ENCODE measurements around the gene CNPPD1.

CNPPD1 gene

DNA sequence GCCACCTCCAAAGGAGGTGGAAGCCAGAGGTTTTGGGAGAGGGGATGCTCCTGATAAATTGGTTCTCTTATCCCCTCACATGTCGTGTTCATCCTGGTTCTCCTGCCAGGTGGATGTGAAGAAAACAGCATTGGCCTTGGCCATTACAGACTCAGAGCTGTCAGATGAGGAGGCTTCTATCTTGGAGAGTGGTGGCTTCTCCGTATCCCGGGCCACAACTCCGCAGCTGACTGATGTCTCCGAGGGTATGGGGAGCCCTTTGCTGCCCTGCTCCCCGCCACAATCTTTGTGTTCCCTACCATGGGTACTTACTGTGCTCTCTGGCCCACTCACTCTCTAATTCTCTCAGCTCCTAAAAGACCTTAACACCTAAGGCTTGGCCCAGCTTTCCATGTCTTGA, 4.8 kb upstream of the CNPPD1 start:
- in situ Hi-C loops (cut with MboI; ENCODE audit: low sequenced_read_pairs) = no loop called here

DNA sequence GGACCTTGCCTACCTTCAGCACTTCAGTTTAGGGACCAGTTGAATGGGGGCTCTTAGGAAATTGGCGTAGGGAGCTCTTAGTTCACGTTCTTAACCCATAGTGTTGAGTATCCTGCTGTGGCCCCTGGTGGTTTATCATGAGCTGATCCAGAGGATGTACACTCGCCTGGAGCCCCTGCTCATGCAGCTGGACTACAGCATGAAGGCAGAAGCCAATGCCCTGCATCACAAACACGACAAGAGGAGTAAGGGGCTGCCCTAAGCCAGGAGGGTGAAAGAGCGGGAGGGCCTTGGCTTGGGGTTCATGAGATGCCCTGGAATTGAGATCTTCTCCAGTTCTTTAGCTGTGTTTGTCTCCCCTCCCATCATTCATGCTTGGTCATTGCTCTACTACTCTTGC, 4.2 kb upstream of the CNPPD1 start:
- in situ Hi-C loops (cut with MboI; ENCODE audit: low sequenced_read_pairs) = no loop called here

DNA sequence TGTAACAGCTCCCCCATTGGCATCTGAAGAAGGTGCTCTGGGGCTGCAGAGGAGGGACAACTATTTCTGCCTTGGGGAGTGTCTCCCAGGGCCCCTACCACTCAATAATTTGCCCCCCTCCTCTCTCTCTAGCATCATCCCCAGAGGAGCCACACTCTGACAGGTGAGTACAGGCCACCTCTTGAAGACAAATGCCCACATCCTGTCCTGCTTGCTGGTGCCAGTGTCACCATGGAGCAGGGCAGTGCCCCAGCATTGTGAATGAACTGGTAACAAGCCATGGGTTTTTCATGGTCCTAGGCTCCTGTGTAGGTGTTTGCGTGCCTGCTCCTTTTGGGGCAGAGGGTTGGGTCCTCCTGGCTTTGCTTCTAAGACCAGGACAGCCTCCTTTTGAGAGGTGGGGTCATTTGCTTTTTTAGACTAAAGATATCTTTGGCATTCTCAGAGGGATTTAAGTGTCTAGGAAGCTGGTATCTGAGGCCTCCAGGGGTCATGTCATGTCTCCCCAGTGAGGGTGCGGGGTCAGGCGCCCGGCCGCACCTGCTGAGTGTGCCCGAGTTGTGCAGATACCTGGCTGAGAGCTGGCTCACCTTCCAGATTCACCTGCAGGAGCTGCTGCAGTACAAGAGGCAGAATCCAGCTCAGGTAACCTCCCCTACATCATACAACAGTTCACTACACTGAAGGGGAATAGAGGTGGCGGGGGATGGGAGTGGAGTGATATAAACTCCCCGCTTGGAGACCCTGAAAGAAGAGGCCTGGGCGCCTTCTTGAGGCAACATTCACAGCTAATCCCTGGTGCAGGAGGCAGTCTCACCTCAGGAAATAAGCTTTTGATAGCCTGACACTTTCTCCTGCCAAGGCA, 3.1 kb upstream of the CNPPD1 start:
- in situ Hi-C loops (cut with MboI; ENCODE audit: low sequenced_read_pairs) = no loop called here

DNA sequence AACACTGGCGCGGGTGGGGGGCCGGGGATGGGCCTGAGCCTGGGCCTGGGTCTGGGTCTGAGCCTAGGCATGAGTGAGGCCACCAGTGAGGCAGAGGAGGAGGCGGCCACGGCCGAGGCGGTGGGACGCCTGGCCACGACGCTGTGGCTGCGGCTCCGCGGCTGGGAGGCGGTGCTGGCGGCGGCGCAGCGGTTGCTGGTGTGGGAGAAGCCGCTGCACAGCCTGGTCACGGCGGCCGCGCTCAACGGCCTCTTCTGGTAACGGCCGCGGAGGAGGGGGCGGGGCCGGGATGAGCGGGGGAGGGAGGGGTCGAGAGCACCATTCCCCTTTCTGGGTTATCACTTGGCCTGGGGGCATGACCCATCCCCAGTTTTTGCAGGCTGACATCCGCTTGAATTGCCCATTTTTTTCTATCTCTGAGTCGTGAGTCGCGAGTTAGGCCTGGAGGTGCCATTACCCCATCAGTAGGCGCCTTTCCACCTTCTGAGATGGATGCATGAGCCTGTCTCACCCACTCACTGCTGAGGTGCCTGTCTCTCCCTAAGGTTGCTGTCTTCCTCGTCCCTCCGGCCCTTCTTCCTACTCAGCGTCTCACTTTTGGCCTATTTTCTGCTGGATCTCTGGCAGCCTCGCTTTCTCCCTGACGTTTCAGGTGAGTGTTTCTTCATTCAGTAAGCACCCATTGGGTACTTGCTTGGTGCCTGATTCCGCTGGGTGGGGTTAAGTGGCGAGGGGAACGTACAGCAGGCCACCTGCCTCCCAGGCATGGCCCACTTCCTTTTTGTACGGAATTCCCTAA, 1.9 kb upstream of the CNPPD1 start:
- in situ Hi-C loops (cut with MboI; ENCODE audit: low sequenced_read_pairs) = no loop called here

DNA sequence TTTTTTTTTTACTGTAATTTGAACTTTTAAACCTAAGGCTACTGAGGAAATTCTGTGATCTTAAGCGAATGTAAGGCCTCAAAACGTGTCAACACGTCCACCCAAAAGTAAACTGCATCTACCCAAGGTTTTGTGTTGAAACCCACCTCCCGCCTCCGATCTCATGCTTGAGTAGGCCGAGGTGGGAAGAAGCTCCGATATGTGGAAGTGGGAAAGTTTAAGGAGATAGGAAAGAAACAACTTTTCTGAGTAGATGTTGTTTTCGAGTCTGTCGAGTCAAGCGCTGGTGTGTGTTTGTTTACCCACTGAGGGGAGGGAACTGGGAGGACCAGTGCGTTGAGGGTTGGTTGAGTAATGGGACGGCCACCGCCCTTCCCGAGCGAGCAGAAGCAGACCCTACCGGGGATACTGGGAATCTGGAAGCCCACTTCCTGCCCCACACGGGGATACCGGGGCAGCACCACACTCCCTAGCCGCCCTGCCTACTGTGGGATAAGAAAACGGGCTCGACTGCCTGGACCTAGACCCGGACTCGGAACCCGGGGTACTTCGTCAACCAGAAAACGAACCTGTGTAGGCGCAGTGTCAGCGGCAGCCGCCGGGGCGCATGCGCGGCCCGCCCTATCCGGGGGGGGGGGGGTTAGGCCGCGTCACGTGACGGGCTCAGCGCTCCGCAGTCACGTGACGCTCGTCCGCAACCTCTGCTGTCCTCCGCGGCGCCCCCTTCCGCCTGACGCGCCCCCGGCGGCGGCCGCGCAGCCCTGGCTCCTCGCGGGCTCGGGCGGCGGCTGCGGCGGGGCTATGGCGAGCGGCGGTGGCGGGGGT, 1.0 kb upstream of the CNPPD1 start, which contains the start of gene RETREG2:
RETREG2 (plus strand) TSS at position 724 of the 825 bp plus-strand sequence; CDS start at position 802, 78 bp downstream.
- in situ Hi-C loops (cut with MboI; ENCODE audit: low sequenced_read_pairs) = no loop called here

DNA sequence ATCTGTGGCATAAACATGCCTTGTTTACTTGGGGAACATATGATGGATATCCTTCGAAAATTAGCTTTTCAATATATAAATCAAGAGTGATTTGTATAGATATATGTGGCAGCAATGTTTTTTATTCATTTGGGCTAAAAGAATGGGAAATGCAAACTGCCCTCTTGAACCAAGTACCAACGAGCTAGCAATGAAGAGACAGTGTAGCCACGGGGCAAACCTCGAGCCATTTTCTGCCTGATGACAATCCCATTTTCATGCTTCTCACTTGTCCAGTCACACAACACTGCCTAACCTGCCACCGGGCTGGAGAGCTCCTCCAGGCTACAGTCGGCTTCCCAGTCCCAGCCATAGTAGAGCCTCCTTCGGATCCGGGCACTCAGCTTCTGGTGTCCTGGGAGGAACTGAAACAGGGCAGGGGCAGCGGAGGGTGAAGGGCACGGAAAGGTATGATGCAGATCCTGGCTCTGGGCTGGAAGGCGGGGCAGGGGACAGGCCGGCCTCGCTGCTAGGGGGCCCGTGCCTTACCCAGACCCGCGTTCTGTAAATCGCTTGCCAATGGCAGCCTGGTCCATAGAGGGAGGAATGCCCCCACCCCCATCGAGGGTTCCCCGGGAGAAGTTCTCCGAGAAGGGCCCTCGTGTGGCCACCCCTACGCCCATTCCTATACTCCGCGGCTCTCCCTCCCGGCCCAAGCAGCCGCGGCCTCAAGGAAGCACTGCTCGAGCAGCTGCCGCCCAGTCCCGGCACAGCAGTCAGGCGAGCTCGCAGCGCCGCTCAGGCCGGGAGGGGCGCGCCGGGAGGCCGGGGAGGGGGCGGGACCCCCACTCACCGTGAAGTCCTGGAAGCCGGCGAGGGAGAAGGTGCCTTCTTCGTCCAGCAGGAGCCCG, 552 bp downstream of the CNPPD1 start:
- in situ Hi-C loops (cut with MboI; ENCODE audit: low sequenced_read_pairs) = no loop called here

GRCh38 chr2:219175486-219175885, 1.2 kb downstream of the CNPPD1 start:
- in situ Hi-C loops (cut with MboI; ENCODE audit: low sequenced_read_pairs) = no loop called here

DNA sequence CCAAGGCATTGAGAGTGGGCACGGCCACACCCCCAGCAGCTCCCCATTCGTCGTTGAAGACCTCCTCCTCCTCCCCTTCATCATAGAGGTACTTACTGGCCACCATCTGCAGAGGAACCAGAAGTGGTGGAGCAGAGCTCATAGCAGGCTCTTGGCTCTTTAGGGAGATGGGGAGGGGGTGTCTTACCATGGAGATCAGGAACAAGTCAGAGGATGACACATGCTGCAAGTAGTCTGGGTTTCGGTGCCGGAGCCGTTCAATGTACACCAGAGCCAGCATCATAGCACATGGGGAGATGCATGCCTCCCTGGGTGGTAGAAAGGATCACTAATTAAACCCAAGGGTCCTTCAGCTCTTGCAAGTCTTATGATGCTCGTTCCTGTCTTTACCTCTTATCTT, 1.9 kb downstream of the CNPPD1 start:
- in situ Hi-C loops (cut with MboI; ENCODE audit: low sequenced_read_pairs) = no loop called here

- in situ Hi-C loops (cut with MboI; ENCODE audit: low sequenced_read_pairs) = no loop called here
Measured at GRCh38 chr2:219174146-219174545, 2.6 kb downstream of the CNPPD1 start.

DNA sequence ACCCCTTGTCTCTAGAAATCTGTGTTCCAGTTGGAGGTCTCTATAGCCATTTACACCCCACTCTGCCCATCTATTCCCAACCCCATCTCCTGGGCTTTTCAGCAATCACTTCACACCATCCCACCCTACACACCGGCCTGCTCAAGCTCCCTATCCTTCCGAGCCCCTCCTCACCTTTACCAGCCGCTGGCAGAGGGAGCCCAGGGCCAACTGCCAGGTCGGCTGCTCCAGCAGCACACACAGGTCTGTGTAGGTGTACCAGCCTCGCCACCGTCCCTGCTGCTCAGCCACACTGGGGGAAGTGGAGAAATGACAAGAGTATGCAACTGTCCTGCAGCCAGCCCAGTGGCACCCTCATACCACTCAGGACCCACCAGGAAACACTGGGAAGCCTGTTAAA, 3.5 kb downstream of the CNPPD1 start:
- in situ Hi-C loops (cut with MboI; ENCODE audit: low sequenced_read_pairs) = no loop called here

DNA sequence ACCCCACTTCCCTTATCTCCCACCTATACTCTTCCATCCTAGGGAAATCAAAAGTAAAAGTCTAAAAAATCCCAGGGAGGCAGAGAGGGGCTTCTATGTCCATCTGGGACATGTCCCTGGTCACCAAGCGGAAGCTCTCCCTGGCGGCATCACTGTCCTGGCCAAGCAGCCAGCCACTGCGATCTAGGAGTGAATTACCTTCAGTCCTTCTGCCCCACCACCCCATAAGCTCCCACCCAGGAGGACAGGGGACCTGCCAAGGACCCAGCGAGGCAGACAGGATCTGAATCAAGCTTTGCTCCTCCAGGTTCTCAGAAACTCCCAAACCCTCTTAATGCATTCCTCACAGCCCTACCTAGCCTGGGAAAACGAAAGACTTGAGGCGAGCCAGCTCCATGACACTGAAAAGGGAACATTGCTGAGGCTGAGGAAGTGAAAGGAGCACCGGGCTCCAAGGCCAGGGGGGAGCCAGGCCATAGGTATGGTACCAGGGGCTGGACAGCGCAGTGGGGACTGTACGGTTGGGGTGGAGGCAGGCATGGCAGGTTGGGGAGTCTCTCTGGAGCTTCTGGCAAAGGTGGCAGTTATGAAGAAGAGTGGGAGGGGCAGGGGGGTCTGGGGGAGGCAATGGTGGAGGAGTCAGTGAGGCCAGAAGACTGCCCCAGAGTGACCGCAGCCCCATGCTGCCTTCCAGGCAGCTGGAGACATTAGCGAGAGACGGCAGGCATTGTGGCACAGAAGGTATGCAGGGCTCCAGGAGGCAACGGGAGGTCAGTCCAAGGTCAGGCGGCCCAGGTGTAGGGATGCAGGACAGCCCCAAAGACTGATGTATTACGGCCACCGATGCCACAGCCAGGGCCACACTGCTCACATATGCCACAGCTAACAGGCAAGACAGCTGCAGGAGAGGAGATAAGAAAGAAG, 4.2 kb downstream of the CNPPD1 start:
- in situ Hi-C loops (cut with MboI; ENCODE audit: low sequenced_read_pairs) = no loop called here

DNA sequence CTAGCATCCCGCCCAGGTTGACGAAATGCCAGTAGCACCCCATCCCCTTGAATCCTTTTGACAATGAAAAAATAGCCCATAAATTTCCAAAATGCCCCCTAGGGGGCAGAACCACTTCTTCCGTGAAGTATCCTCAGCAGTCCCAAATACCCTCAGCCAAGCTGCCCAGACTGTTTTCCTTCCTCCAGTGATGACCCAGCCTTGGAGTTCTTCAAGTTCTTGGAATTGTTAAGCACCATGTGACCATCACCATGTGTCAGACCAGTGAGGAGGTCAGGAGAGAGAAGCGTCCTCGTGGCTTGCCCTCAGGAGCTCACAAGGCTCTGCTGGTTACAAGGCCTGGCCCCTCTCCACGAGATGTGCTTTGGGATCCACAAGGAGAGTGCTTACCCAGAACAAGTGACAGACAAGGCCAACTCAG, 5.5 kb downstream of the CNPPD1 start:
- in situ Hi-C loops (cut with MboI; ENCODE audit: low sequenced_read_pairs) = no loop called here

- in situ Hi-C loops (cut with MboI; ENCODE audit: low sequenced_read_pairs) = no loop called here
Measured at GRCh38 chr2:219169930-219170654, 6.6 kb downstream of the CNPPD1 start, which contains the start of gene SLC23A3. Gene SLC23A3 (minus strand): TSS chr2:219170029. CDS start chr2:219169984, 45 bp downstream.

GRCh38 chr2:219168932-219169331, 7.8 kb downstream of the CNPPD1 start:
- in situ Hi-C loops (cut with MboI; ENCODE audit: low sequenced_read_pairs) = no loop called here

DNA sequence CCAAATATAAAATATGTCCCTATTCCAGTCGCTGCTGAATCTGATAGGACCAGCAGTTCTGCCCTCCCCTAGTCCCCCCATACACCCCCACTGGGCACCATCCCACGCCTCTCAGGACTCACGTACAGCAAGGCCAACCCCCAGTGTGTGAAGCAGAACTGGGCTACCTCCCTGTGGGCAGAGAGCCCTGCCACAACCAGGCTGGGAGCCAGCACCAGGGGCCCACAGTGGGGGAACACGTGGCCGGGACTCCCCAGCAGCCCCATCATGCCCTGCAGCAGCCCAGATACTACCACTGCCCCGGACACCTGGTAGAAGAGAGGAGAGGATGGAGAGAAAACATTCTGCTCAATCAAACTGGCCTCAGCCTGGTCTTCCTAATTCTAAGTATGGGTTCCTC, 8.2 kb downstream of the CNPPD1 start:
- in situ Hi-C loops (cut with MboI; ENCODE audit: low sequenced_read_pairs) = no loop called here

GRCh38 chr2:219167997-219168396, 8.7 kb downstream of the CNPPD1 start:
- in situ Hi-C loops (cut with MboI; ENCODE audit: low sequenced_read_pairs) = no loop called here

- in situ Hi-C loops (cut with MboI; ENCODE audit: low sequenced_read_pairs) = no loop called here
Measured at GRCh38 chr2:219165058-219165911, 11.4 kb downstream of the CNPPD1 start.
